DOHH2 (cell line): Measurements from ENCODE around the gene PFKL.

ENCODE experiments used
- H3F3A ChIP-seq: fragments of 200-600 bp; sonication (generic), shearing (Covaris generic); 2 replicates; pipeline ENCODE4 v1.6.0; 2016; ENCODE audit warnings: antibody characterized with exemption, mild to moderate bottlenecking; ENCODE audit not compliant: control insufficient read depth, insufficient read depth
- H3K27ac ChIP-seq: fragments of 200-600 bp; sonication (generic); 2 replicates; pipeline ENCODE4 v1.5.1; 2014; ENCODE audit warnings: low read depth, mild to moderate bottlenecking, low read length, moderate library complexity
- H3K27me3 ChIP-seq: fragments of 200-600 bp; sonication (generic); 2 replicates; pipeline ENCODE4 v1.6.1; 2014; ENCODE audit warnings: mild to moderate bottlenecking, low read length, mixed read lengths; ENCODE audit not compliant: control insufficient read depth
- H3K36me3 ChIP-seq: fragments of 200-600 bp; sonication (generic); 2 replicates; pipeline ENCODE4 v1.6.1; 2014; ENCODE audit warnings: mild to moderate bottlenecking, low read length, moderate library complexity, mixed read lengths; ENCODE audit not compliant: control insufficient read depth
- H3K4me1 ChIP-seq: fragments of 200-600 bp; sonication (generic); 2 replicates; pipeline ENCODE4 v1.6.1; 2014; ENCODE audit warnings: mild to moderate bottlenecking, low read length, mixed read lengths; ENCODE audit not compliant: control insufficient read depth
- H3K4me2 ChIP-seq: fragments of 200-600 bp; sonication (generic); 2 replicates; pipeline ENCODE4 v1.6.0; 2014; ENCODE audit warnings: mild to moderate bottlenecking, low read length, moderate library complexity
- H3K4me3 ChIP-seq: fragments of 200-600 bp; sonication (generic); 2 replicates; pipeline ENCODE4 v1.5.1; 2014; ENCODE audit warnings: mild to moderate bottlenecking, low read length, mixed read lengths
- H3K79me2 ChIP-seq: fragments of 200-600 bp; sonication (generic); 2 replicates; pipeline ENCODE4 v1.6.1; 2014; ENCODE audit warnings: mild to moderate bottlenecking, low read length, mixed read lengths; ENCODE audit not compliant: control insufficient read depth
- H3K9me2 ChIP-seq: fragments of 200-600 bp; sonication (generic); replicated peaks from 2 replicates; pipeline ENCODE4 v1.6.1; 2014; ENCODE audit warnings: mild to moderate bottlenecking, low read length, mixed read lengths; ENCODE audit not compliant: control insufficient read depth
- H3K9me3 ChIP-seq: fragments of 200-600 bp; sonication (generic); 2 replicates; pipeline ENCODE4 v1.6.1; 2014; ENCODE audit warnings: antibody characterized with exemption, low read length, mixed read lengths; ENCODE audit not compliant: control insufficient read depth, insufficient read depth
- H4K20me1 ChIP-seq: fragments of 200-600 bp; sonication (generic); 2 replicates; pipeline ENCODE4 v1.6.0; 2014; ENCODE audit warnings: low read depth, mild to moderate bottlenecking, antibody characterized with exemption, low read length, moderate library complexity; ENCODE audit not compliant: control insufficient read depth, insufficient read depth
- CTCF ChIP-seq: fragments of 200-600 bp; sonication (generic); IDR thresholded peaks from one replicate; pipeline ENCODE4 v1.5.1; 2014; ENCODE audit warnings: antibody characterized with exemption, mild to moderate bottlenecking, low read depth, low read length; ENCODE audit not compliant: poor library complexity, severe bottlenecking
- EZH2phosphoT487 ChIP-seq: fragments of 200-600 bp; sonication (generic); IDR thresholded peaks from 2 replicates; pipeline ENCODE4 v1.6.1; 2017; ENCODE audit warnings: borderline replicate concordance, mild to moderate bottlenecking, antibody characterized with exemption, low read length, moderate library complexity, mixed read lengths

The PFKL gene

DNA sequence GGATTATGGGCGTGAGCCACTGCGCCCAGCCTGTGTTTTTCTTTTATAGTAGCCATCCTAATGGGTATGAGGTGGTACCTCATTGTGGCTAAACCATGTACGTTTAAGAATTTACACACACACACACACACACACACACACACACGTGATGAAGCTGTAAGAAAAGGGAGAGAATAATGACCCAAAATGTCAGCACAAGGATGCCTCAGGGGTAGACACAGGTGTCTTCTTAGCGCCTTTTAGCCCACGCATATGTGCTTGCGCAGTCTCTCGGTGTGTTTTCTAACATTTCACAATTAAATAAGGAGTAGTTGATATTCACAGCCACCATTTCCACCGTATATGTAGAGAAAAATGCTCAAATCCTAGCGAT lies 782 bp upstream of the PFKL start:
- TF ChIP-seq CTCF, result no peak
- TF ChIP-seq EZH2phosphoT487, result no peak
- Histone ChIP-seq H3K9me3 (no peaks in the 10 kb centered on the region), H3K9me2 (no peaks in the 10 kb centered on the region), H3K4me3 (peak overlapping the region; percentile 78), H3K79me2 (peaks cover 40% of the 10 kb centered on the region), H3K36me3 (peaks cover 30% of the 10 kb centered on the region), H4K20me1 (peaks cover 16% of the 10 kb centered on the region; the same call in 1 of the 2 replicates), H3K4me1 (peaks cover 78% of the 10 kb centered on the region), H3K27me3 (peaks cover 10% of the 10 kb centered on the region), H3K27ac (peak overlapping the region; percentile 95), H3F3A (peaks cover 8% of the 10 kb centered on the region), H3K4me2 (peak overlapping the region; percentile 97)

DNA sequence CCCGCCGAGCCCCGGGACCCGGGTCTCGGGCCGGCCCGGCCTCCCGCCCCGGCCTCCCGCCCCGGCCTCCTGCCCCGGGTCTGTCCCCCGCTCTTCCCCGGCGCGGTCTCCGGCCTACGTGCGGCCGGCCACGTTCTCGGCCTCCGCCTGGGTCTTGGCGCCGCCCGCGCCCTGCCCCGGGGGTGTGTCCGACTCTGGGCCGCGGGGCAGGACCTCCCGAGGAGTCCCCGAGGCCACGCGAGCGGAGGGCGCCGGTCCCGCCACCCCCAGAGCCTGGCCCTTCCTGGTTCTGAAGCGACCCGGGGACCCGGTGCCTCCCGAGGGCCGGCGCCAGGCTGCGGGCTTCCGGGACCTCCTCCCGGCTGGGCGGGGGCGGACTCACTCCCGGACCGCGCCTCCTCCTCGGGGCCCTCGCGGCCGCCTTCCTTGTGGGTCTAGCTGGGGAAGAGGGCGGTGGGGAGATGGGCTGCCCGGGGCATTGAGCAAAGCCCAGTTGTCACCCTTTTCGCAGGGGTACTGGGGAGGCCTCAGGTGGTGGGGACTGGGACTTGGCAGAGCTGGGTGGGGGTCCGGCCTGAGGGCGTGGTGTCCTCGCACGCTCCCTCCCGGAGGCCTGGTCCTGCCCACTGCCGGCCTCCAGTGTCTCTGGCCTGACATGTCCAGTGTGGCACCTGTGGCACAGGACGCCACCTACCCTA lies 558 bp downstream of the PFKL start:
- no peaks in the 10 kb centered on the region for H3K9me2 ChIP-seq
- peaks cover 74% of the 10 kb centered on the region for H3K4me1 ChIP-seq
- peaks cover 8% of the 10 kb centered on the region for H3F3A ChIP-seq
- H3K36me3 ChIP-seq, result peaks cover 42% of the 10 kb centered on the region
- H4K20me1 ChIP-seq, result peaks cover 20% of the 10 kb centered on the region; the same call in 1 of the 2 replicates
- TF ChIP-seq CTCF (no peak), EZH2phosphoT487 (no peak)
- H3K4me3 ChIP-seq, result peak overlapping the region; percentile 78
- H3K27ac ChIP-seq, result peak overlapping the region; percentile 60
- H3K9me3 ChIP-seq, result no peaks in the 10 kb centered on the region
- H3K79me2 ChIP-seq, result peaks cover 53% of the 10 kb centered on the region
- peaks cover 10% of the 10 kb centered on the region for H3K27me3 ChIP-seq
- peak overlapping the region; percentile 97 for H3K4me2 ChIP-seq

DNA sequence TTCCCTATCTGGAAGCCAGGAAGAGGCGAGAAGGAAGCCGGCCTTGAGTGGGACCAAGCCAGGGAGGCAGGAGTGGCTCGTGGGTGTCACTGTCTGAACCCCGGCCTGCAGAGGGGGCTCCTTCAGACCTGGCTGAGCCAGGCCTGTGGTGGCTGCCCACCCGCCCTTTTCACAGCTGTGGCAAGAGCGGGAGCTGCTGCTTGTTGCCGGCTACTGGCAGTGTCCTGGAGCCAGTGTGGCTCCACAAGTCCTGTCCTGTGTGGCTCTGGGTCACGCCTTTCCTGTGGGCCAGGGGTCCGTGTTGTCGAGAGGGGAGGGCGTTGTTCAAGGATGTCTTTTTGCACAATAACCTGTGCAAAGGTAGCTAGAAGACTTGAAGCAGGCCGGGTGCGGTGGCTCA lies 1.3 kb downstream of the PFKL start:
- Histone ChIP-seq H4K20me1 (peaks cover 25% of the 10 kb centered on the region; the same call in 1 of the 2 replicates), H3K4me2 (peak overlapping the region; percentile 97), H3K4me1 (peaks cover 66% of the 10 kb centered on the region), H3K4me3 (peak overlapping the region; percentile 78), H3K27me3 (peaks cover 4% of the 10 kb centered on the region), H3K27ac (peak overlapping the region; percentile 60), H3F3A (peaks cover 8% of the 10 kb centered on the region), H3K9me3 (no peaks in the 10 kb centered on the region), H3K79me2 (peaks cover 61% of the 10 kb centered on the region), H3K9me2 (no peaks in the 10 kb centered on the region), H3K36me3 (peaks cover 50% of the 10 kb centered on the region)
- TF ChIP-seq CTCF, result peak; percentile 17
- no peak for TF ChIP-seq EZH2phosphoT487
